Stomach smooth muscle (tissue), 2 donors: ENCODE measurements around the gene BAIAP2L1.
"Not testable (repeated sequence)": the region's sequence is repeated elsewhere in the genome, so short reads cannot be mapped to it uniquely, and the experiment has no call there.

Source experiments
- H3K27ac ChIP-seq: one replicate; pipeline ENCODE4 v1.7.0; 2013; ENCODE audit warnings: mild to moderate bottlenecking, low read length, inconsistent platforms
- H3K27me3 ChIP-seq, 2 donors: one replicate each; pipeline ENCODE4 v1.7.0; 2013; ENCODE audit warnings: low read length in 2 of 2; ENCODE audit not compliant: insufficient read depth in 2 of 2, control insufficient read depth in 1 of 2
- H3K36me3 ChIP-seq, 2 donors: one replicate each; pipeline ENCODE4 v1.7.0; 2013; ENCODE audit warnings: low read length in 2 of 2; ENCODE audit not compliant: control insufficient read depth in 2 of 2, insufficient read depth in 2 of 2
- H3K4me1 ChIP-seq: one replicate; pipeline ENCODE4 v1.7.0; 2013; ENCODE audit warnings: low read length; ENCODE audit not compliant: control insufficient read depth, insufficient read depth
- H3K4me3 ChIP-seq, 2 donors: one replicate each; pipeline ENCODE4 v1.7.0; 2013; ENCODE audit warnings: low read length in 2 of 2
- H3K9ac ChIP-seq, 2 donors: one replicate each; pipeline ENCODE4 v1.7.0; 2013; ENCODE audit warnings: low read length in 2 of 2, mild to moderate bottlenecking in 1 of 2
- H3K9me3 ChIP-seq, 2 donors: one replicate each; pipeline ENCODE4 v1.7.0; 2013; ENCODE audit warnings: low read length in 2 of 2; ENCODE audit not compliant: control insufficient read depth in 2 of 2
- donor health status: healthy.
- donor health status: Pancreatic carcinoma.

Gene BAIAP2L1

GRCh38 chr7:98400542-98401340, at the start of gene BAIAP2L1:
BAIAP2L1 (minus strand) TSS chr7:98401090; CDS start chr7:98400852, 238 bp downstream.
- H3K4me1 ChIP-seq, result peaks cover 8% of the 10 kb centered on the region
- peaks cover 15 to 21% of the 10 kb centered on the region in 2 donors for H3K27me3 ChIP-seq
- H3K9me3 ChIP-seq, result no peaks in the 10 kb centered on the region
- no peaks in the 10 kb centered on the region for H3K36me3 ChIP-seq
- peak within 1 kb of the TSS in 1 of 2 donors; percentile 42 for H3K9ac ChIP-seq
- H3K4me3 ChIP-seq, result peak within 1 kb of the TSS; percentile 43 to 65
- no peak within 1 kb of the TSS for H3K27ac ChIP-seq

DNA sequence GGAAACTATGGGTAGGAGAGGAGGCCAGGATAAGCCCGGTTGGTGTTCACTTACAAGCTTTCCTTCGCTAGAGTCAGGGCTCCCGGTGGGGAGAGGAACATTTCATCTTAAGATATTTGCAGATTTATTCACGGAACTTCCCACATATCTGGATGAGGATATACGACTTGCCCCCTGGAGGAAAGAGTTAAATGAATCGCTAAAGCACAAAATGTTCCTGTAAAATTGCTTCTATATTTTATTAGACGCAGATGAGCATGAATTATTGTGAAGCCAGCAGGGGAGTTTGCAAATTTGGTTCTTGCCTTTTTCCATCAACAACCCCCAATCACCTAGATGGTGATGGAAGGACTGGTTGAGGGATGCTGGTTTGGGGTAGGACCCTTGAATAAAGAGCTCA, 47.9 kb upstream of the BAIAP2L1 start:
- H3K4me3 ChIP-seq, result no peak overlapping the region
- H3K27me3 ChIP-seq, result no peaks in the 10 kb centered on the region
- no peak overlapping the region for H3K9ac ChIP-seq
- no peaks in the 10 kb centered on the region for H3K4me1 ChIP-seq
- H3K36me3 ChIP-seq, result no peaks in the 10 kb centered on the region
- peaks cover 0 to 9% of the 10 kb centered on the region in 2 donors for H3K9me3 ChIP-seq
- no peak overlapping the region for H3K27ac ChIP-seq

- H3K27me3 ChIP-seq, result not testable (repeated sequence)
These were observed 40.1 kb upstream of the BAIAP2L1 start for GRCh38 chr7:98440992-98441391.

DNA sequence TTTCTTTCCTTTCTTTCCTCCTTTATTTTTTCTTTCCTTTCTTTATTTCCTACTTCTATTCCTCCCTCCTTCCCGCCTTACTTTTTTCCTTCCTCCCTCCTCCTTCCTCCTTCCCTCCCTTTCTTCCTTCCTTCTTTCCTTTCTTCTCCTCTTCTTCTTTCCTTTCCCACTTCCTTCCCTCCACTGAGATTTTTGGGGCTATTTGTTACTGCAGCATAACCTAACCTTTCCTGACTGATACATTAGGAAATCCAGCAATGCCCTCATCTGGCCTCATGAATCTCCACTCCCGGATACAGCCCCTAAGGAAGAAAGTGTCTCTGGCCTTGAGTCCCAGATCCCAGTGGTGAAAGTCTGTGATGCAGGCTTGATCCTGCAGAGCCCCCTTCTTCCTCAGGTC, 38.6 kb upstream of the BAIAP2L1 start:
- H3K27ac ChIP-seq, result no peak overlapping the region
- H3K9ac ChIP-seq, result no peak overlapping the region
- no peaks in the 10 kb centered on the region for H3K36me3 ChIP-seq
- H3K9me3 ChIP-seq, result peaks cover 0 to 9% of the 10 kb centered on the region in 2 donors
- H3K4me1 ChIP-seq, result no peaks in the 10 kb centered on the region
- H3K4me3 ChIP-seq, result no peak overlapping the region
- no peaks in the 10 kb centered on the region for H3K27me3 ChIP-seq

More at GRCh38 chr7:98440992-98441391, 40.1 kb upstream of the BAIAP2L1 start:
- H3K9me3 ChIP-seq, H3K4me3 ChIP-seq, H3K27ac ChIP-seq, H3K4me1 ChIP-seq, H3K36me3 ChIP-seq, H3K9ac ChIP-seq: not testable (repeated sequence)

- Histone ChIP-seq H3K9ac (no peak overlapping the region), H3K4me3 (no peak overlapping the region), H3K4me1 (no peaks in the 10 kb centered on the region), H3K27me3 (no peaks in the 10 kb centered on the region), H3K27ac (no peak overlapping the region), H3K9me3 (peaks cover 0 to 4% of the 10 kb centered on the region in 2 donors), H3K36me3 (no peaks in the 10 kb centered on the region)
These were observed 33.2 kb upstream of the BAIAP2L1 start for GRCh38 chr7:98434087-98434486.

GRCh38 chr7:98429799-98430198, 28.9 kb upstream of the BAIAP2L1 start:
- peaks cover 0 to 2% of the 10 kb centered on the region in 2 donors for H3K27me3 ChIP-seq
- H3K36me3 ChIP-seq, result no peaks in the 10 kb centered on the region
- no peak overlapping the region for H3K9ac ChIP-seq
- H3K4me1 ChIP-seq, result no peaks in the 10 kb centered on the region
- no peak overlapping the region for H3K27ac ChIP-seq
- no peak overlapping the region for H3K4me3 ChIP-seq
- no peaks in the 10 kb centered on the region for H3K9me3 ChIP-seq

DNA sequence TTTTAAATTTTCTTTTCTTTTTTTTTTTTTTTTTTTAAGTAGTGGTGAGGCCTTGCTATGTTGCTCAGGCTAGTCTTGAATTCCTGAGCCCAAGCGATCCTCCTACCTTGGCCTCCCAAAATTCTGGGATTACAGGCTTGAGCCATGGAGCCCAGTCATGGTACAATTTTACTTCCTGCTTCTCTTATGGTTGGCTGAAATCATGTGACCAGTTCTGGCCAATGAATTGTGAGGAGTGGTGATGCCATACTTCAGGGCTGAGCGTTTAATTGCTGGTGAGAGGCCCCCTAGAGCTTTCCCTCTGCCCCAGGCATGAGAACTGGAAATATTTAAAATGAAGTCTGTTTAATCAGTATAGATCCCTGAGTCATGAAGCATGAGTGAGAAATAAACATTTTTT, 22.2 kb upstream of the BAIAP2L1 start:
- Histone ChIP-seq H3K27me3 (peaks cover 5% of the 10 kb centered on the region in 2 donors), H3K9ac (no peak overlapping the region), H3K27ac (no peak overlapping the region), H3K36me3 (no peaks in the 10 kb centered on the region), H3K9me3 (no peaks in the 10 kb centered on the region), H3K4me3 (no peak overlapping the region), H3K4me1 (no peaks in the 10 kb centered on the region)

DNA sequence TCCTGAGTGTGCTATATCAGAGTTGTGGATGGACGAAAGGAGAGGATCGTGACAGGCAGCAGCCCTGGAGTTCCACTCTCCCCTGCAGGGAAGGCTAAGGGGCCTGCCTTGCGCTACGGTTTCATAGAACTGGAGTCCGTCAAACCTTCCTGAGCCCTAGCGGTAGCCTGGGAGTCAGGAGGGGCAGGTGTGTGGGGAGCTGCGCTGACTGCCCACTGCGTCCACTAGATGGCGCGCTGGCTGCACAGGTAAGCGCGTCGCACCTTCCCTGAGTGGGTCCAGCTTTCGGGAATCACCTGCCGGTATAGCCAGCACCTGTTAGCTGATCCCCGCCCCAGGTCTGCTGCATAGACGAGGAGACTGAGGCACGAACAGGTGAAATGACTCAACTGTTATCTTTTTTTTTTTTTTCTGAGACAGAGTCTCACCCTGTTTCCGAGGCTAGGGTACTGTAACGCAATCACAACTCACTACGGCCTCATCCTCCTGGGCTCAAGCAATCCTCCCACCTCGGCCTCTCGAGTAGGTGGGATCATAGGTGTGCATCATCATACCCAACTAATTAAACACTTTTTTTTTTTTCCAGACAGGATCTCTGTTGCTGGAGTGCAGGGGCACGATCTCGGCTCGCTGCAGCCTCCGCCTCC, 20.2 kb upstream of the BAIAP2L1 start:
- Histone ChIP-seq H3K9me3 (no peaks in the 10 kb centered on the region), H3K27ac (no peak overlapping the region), H3K4me1 (no peaks in the 10 kb centered on the region), H3K27me3 (peaks cover 4 to 5% of the 10 kb centered on the region in 2 donors), H3K9ac (no peak overlapping the region), H3K36me3 (no peaks in the 10 kb centered on the region), H3K4me3 (no peak overlapping the region)

GRCh38 chr7:98419988-98420387, 19.1 kb upstream of the BAIAP2L1 start:
- H3K4me1 ChIP-seq, H3K9ac ChIP-seq, H3K36me3 ChIP-seq: not testable (repeated sequence)

DNA sequence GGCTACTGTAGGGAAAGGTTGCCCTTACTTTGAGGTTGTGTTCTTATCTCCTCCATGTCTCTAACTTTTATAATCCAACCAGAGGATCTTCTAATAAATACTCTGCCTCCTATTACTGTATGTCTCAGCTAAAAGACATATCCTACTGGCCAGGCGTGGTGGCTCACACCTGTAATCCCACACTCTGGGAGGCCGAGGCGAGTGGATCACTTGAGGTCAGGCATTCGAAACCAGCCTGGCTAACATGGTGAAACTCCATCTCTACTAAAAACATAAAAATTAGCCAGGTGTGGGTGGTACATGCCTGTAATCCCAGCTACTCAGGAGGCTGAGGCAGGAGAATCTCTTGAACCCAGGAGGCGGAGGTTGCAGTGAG, 18.4 kb upstream of the BAIAP2L1 start:
- H3K9ac ChIP-seq, H3K27me3 ChIP-seq, H3K36me3 ChIP-seq, H3K27ac ChIP-seq, H3K4me1 ChIP-seq, H3K9me3 ChIP-seq, H3K4me3 ChIP-seq: not testable (repeated sequence)

More at GRCh38 chr7:98419988-98420387, 19.1 kb upstream of the BAIAP2L1 start:
- H3K9me3 ChIP-seq, H3K27me3 ChIP-seq, H3K4me3 ChIP-seq, H3K27ac ChIP-seq: not testable (repeated sequence)
